OCI-LY3 (cell line): Measurements from ENCODE around the gene CCDC80.

ENCODE experiments used
- H2AFZ ChIP-seq: fragments of 200-600, 300-600 bp; shearing (Covaris generic); 2 replicates; pipeline ENCODE4 v1.6.0; 2014; ENCODE audit warnings: antibody characterized with exemption, low read depth, low read length
- H3K27ac ChIP-seq: fragments of 200-600, 300-600 bp; sonication (generic); 2 replicates; pipeline ENCODE4 v1.5.1; 2014; ENCODE audit warnings: mild to moderate bottlenecking, low read length, moderate library complexity, mixed read lengths
- H3K27me3 ChIP-seq: fragments of 200-600, 300-600 bp; sonication (generic); 2 replicates; pipeline ENCODE4 v1.6.1; 2014; ENCODE audit warnings: low read depth, low read length, mixed read lengths
- H3K36me3 ChIP-seq: fragments of 200-600, 300-600 bp; sonication (generic); replicated peaks from 2 replicates; pipeline ENCODE3; 2014; ENCODE audit warnings: low read depth, low read length, mixed read lengths
- H3K4me1 ChIP-seq: fragments of 300-600, 200-600 bp; sonication (generic); 2 replicates; pipeline ENCODE4 v1.6.1; 2014; ENCODE audit warnings: low read length, mixed read lengths
- H3K4me2 ChIP-seq: fragments of 200-600, 300-600 bp; sonication (generic); 2 replicates; pipeline ENCODE4 v1.6.1; 2014; ENCODE audit warnings: low read length, mixed read lengths
- H3K4me3 ChIP-seq: fragments of 300-600, 200-600 bp; sonication (generic); 2 replicates; pipeline ENCODE4 v1.5.1; 2014; ENCODE audit warnings: antibody characterized with exemption, mild to moderate bottlenecking, low read length, moderate library complexity
- H3K79me2 ChIP-seq: fragments of 300-600, 200-600 bp; shearing (Covaris generic); 2 replicates; pipeline ENCODE4 v1.6.1; 2014; ENCODE audit warnings: mild to moderate bottlenecking, low read length, mixed read lengths
- H3K9ac ChIP-seq: fragments of 300-600, 200-600 bp; shearing (Covaris generic); 2 replicates; pipeline ENCODE4 v1.6.0; 2014; ENCODE audit warnings: mild to moderate bottlenecking, low read length, moderate library complexity
- H3K9me3 ChIP-seq: fragments of 200-600, 300-600 bp; shearing (Covaris generic); 2 replicates; pipeline ENCODE4 v1.6.1; 2014; ENCODE audit warnings: low read length, mixed read lengths; ENCODE audit not compliant: insufficient read depth
- H4K20me1 ChIP-seq: fragments of 200-600, 300-600 bp; sonication (generic); 2 replicates; pipeline ENCODE4 v1.6.1; 2016; ENCODE audit warnings: low read length, mixed read lengths; ENCODE audit not compliant: insufficient read depth
- EZH2phosphoT487 ChIP-seq: fragments of 200-600 bp; shearing (Covaris generic); IDR thresholded peaks from 2 replicates; pipeline ENCODE4 v1.6.1; 2018; ENCODE audit warnings: antibody characterized with exemption, mixed run types, low read depth
- TF ChIP-seq, protein P1 (sequence below): fragments of 200-600, 300-600 bp; sonication (generic); IDR thresholded peaks from 2 replicates; pipeline ENCODE4 v1.5.1; 2014; ENCODE audit warnings: antibody characterized with exemption, low read length, low read depth

Gene CCDC80

GRCh38 chr3:112555535-112556170, 85.3 kb downstream of the CCDC80 start:
- no peak for TF ChIP-seq EZH2phosphoT487
- TF ChIP-seq, protein P1, sequence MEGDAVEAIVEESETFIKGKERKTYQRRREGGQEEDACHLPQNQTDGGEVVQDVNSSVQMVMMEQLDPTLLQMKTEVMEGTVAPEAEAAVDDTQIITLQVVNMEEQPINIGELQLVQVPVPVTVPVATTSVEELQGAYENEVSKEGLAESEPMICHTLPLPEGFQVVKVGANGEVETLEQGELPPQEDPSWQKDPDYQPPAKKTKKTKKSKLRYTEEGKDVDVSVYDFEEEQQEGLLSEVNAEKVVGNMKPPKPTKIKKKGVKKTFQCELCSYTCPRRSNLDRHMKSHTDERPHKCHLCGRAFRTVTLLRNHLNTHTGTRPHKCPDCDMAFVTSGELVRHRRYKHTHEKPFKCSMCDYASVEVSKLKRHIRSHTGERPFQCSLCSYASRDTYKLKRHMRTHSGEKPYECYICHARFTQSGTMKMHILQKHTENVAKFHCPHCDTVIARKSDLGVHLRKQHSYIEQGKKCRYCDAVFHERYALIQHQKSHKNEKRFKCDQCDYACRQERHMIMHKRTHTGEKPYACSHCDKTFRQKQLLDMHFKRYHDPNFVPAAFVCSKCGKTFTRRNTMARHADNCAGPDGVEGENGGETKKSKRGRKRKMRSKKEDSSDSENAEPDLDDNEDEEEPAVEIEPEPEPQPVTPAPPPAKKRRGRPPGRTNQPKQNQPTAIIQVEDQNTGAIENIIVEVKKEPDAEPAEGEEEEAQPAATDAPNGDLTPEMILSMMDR, result no peak
- Histone ChIP-seq H3K4me2 (no peak overlapping the region), H2AFZ (no peak overlapping the region), H3K36me3 (peaks cover 24% of the 10 kb centered on the region), H3K9me3 (peaks cover 4% of the 10 kb centered on the region; the same call in 1 of the 2 replicates), H4K20me1 (no peaks in the 10 kb centered on the region), H3K4me1 (peaks cover 24% of the 10 kb centered on the region), H3K27ac (no peak overlapping the region), H3K4me3 (no peak overlapping the region), H3K79me2 (peaks cover 64% of the 10 kb centered on the region), H3K9ac (no peak overlapping the region), H3K27me3 (no peaks in the 10 kb centered on the region)

DNA sequence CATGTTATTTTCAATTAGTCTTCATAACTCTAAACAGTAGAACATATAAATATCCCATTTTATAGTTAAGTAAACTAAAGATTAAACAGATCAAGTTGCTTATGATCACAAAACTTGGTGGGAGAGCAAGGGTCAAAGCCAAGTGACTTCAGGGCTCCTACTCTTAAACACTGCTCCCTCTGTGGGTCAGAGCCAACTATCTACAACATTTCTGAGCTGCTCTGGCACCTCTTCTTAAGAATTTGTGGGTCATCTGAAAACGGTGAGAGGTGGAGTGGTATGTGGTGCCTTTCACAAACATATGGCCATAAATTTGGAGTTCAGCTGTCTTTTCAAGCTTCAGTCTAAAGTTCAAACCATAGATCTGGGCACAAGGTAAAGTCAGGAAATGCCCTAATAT, 90.1 kb downstream of the CCDC80 start:
- H3K4me2 ChIP-seq, result no peak overlapping the region
- peaks cover 4% of the 10 kb centered on the region for H3K4me1 ChIP-seq
- H4K20me1 ChIP-seq, result no peaks in the 10 kb centered on the region
- peaks cover 25% of the 10 kb centered on the region for H3K79me2 ChIP-seq
- no peaks in the 10 kb centered on the region for H3K27me3 ChIP-seq
- no peak overlapping the region for H3K4me3 ChIP-seq
- H3K36me3 ChIP-seq, result peaks cover 46% of the 10 kb centered on the region
- H3K9ac ChIP-seq, result no peak overlapping the region
- H3K27ac ChIP-seq, result no peak overlapping the region
- H3K9me3 ChIP-seq, result no peaks in the 10 kb centered on the region
- H2AFZ ChIP-seq, result no peak overlapping the region
- TF ChIP-seq, protein P1, result 0 out of 2 replicates have a peak, but pooled peaks have one; percentile 8
- TF ChIP-seq EZH2phosphoT487, result no peak
